OCI-LY7 (cell line): ENCODE measurements around the gene TFRC.

Experiments
- CTCF ChIP-seq: fragments of 200-600 bp; sonication (generic); conservative IDR thresholded peaks from 2 replicates; pipeline ENCODE4 v1.5.1; 2014; ENCODE audit warnings: mild to moderate bottlenecking, antibody characterized with exemption, low read length, moderate library complexity, mixed read lengths
- EZH2phosphoT487 ChIP-seq: fragments of 200-600 bp; sonication (generic); IDR thresholded peaks from 2 replicates; pipeline ENCODE4 v1.6.1; 2018; ENCODE audit warnings: low read depth, borderline replicate concordance, mild to moderate bottlenecking, mixed run types, antibody characterized with exemption, low read length, moderate library complexity, mixed read lengths

- TF ChIP-seq CTCF, result no peak
- no peak for TF ChIP-seq EZH2phosphoT487
Observed at GRCh38 chr3:196111939-196112386, 30.1 kb upstream of the TFRC start.
